ENCODE data around the gene FOXR1. TPM values are rescaled to one million over a fixed set of nuclear protein-coding genes. Genes with fewer than 3 reads are reported as not detected.
"Not testable (repeated sequence)": the region's sequence is repeated elsewhere in the genome, so short reads cannot be mapped to it uniquely, and the experiment has no call there.

FOXR1 gene
- total RNA-seq, 4 donors from 2014 or later = not detected

DNA sequence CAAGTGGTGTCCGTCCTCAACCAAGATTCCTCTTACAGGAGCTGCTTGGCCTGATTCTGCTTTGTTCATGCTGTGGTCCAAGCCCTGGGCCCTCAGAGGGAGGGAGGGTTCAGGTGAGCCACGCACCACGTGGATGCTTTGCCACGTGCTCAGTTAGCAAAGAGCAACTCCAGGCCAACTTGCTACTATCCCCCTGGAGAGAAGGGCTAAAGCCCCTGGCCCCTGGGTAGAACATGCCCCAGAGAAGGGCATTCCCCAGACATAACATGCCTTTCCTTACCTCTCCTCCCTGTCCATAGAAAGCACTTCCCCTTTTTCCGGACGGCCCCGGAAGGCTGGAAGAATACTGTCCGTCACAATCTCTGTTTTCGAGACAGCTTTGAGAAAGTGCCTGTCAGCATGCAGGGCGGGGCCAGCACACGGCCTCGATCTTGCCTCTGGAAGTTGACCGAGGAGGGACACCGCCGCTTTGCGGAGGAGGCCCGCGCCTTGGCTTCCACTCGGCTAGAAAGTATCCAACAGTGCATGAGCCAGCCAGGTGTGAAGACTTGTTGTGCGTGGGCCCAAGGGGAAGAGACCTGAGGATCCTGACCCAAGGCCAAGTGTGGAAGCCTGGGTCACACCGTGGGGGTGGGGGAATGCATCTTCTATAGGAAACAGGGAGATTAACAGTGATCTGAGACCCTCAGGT is 8.8 kb downstream of the FOXR1 start:
- TF ChIP-seq, protein P1, sequence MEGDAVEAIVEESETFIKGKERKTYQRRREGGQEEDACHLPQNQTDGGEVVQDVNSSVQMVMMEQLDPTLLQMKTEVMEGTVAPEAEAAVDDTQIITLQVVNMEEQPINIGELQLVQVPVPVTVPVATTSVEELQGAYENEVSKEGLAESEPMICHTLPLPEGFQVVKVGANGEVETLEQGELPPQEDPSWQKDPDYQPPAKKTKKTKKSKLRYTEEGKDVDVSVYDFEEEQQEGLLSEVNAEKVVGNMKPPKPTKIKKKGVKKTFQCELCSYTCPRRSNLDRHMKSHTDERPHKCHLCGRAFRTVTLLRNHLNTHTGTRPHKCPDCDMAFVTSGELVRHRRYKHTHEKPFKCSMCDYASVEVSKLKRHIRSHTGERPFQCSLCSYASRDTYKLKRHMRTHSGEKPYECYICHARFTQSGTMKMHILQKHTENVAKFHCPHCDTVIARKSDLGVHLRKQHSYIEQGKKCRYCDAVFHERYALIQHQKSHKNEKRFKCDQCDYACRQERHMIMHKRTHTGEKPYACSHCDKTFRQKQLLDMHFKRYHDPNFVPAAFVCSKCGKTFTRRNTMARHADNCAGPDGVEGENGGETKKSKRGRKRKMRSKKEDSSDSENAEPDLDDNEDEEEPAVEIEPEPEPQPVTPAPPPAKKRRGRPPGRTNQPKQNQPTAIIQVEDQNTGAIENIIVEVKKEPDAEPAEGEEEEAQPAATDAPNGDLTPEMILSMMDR (IDR thresholded peaks at IDR 0.05) = no peak

DNA sequence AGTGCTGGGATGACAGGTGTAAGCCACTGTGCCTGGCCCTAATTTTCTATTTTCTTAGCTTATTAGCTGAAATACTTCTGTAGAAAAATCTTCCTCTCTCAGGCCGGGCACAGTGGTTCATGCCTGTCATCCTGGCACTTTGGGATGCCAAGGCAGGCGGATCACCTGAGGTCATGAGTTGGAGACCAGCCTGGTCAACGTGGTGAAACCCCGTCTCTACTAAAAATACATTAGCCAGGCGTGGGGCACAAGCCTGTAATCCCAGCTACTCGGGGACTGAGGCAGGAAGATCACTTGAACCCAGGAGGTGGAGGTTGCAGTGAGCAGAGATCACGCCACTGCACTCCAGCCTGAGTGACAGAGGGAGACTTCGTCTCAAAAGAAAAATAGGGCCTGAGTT is 12.8 kb downstream of the FOXR1 start:
- not testable (repeated sequence) for ATAC-seq (ENCODE audit: low FRiP score); DNase-seq (ENCODE audit: low spot score)

More for the DNA sequence above, 8.8 kb downstream of the FOXR1 start:
- no peak for DNase-seq (ENCODE audit: low spot score)
- ATAC-seq (ENCODE audit: low FRiP score) = peak; percentile 49

DNA sequence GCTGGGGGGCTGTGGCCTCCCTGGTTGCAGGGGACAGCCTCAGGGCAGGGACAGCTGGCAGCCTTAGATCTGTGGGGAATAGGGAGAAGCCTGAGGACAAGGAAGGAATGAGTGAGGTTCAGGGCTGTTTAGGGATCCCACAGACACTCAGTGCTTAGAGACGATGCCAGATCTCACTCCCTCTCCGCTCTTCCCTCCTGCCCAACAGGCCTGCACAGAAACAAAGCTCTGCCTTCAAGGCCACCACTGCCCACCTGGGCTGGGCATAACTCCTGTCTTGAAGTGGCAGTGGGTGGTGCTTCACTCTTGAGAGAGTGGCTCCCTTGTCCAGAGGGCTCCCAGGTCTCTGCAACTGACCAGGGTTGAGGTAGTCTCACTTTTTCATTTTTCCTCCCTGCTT is 13.3 kb downstream of the FOXR1 start:
- TF ChIP-seq, protein P1 (IDR thresholded peaks at IDR 0.05) = no peak
- DNase-seq (ENCODE audit: low spot score) (no peak), ATAC-seq (ENCODE audit: low FRiP score) (no peak)

DNA sequence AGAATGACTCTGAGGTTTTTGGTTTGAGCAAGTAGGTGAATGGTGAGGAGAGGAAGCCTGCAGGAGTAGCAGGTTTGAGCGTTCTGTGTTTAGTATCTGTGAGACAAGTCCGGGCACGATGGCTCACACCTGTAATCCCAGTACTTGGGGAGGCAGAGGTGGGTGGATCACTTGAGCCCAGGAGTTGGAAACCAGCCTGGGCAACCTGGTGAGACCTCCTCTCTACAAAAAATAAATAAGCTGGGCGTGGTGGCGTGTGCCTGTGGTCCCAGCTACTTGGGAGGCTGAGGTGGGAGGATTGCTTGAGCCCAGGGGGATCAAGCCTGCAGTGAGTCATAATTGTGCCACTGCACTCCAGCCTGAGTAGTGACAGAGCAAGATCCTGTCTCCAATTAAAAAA is 16.7 kb downstream of the FOXR1 start:
- ATAC-seq (ENCODE audit: low FRiP score) = no peak
- TF ChIP-seq, protein P1 (IDR thresholded peaks at IDR 0.05) = no peak
- no peak for DNase-seq (ENCODE audit: low spot score)

DNA sequence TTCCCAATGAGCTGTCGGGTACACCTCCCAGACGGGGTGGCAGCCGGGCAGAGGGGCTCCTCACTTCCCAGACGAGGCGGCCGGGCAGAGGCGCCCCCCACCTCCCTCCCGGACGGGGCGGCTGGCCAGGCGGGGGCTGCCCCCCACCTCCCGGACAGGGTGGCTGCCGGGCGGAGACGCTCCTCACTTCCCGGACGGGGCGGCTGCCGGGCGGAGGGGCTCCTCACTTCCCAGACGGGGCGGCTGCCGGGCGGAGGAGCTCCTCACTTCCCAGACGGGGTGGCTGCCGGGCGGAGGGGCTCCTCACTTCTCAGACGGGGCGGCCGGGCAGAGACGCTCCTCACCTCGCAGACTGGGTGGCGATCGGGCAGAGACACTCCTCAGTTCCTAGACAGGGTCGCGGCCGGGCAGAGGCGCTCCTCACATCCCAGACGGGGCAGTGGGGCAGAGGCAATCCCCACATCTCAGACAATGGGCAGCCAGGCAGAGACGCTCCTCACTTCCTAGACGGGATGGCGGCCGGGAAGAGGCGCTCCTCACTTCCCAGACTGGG is 20.0 kb downstream of the FOXR1 start:
- not testable (repeated sequence) for ATAC-seq (ENCODE audit: low FRiP score); DNase-seq (ENCODE audit: low spot score)

DNA sequence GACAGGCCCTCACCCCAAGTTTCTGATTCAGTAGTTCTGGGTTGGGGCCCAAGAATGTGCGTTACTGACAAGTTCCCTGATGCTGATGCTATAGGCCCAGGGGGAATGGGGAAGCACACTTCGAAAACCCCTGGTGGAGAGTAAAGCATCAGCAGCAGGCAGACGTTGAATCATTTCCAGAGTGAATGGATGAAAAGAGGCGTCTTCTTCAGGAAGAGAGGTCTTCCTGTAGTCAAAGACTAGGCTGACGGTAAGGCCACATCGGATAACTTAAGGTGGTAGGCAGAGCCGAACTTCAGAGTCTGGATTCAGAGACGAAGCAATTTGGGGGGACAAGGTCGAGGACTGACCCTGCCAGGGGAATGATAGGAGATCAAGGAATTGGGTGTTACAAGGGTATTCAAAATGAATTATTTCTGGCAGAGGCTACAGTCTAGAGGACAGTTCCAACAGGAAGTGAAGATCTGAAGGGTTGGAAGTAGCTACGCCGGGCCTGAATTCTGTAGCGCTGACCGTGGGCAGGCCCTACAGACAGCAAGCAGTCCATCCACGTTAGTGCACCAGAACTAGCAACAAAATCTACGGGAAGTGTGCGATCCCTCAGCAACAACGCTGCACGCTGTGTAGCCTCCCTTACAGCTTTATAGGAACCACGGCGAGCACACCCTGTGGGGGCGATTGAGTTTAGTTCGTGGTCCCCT is 25.5 kb downstream of the FOXR1 start:
- ATAC-seq (ENCODE audit: low FRiP score) (peak; percentile 4), DNase-seq (ENCODE audit: low spot score) (no peak)
- TF ChIP-seq, protein P1 (IDR thresholded peaks at IDR 0.05) = no peak

DNA sequence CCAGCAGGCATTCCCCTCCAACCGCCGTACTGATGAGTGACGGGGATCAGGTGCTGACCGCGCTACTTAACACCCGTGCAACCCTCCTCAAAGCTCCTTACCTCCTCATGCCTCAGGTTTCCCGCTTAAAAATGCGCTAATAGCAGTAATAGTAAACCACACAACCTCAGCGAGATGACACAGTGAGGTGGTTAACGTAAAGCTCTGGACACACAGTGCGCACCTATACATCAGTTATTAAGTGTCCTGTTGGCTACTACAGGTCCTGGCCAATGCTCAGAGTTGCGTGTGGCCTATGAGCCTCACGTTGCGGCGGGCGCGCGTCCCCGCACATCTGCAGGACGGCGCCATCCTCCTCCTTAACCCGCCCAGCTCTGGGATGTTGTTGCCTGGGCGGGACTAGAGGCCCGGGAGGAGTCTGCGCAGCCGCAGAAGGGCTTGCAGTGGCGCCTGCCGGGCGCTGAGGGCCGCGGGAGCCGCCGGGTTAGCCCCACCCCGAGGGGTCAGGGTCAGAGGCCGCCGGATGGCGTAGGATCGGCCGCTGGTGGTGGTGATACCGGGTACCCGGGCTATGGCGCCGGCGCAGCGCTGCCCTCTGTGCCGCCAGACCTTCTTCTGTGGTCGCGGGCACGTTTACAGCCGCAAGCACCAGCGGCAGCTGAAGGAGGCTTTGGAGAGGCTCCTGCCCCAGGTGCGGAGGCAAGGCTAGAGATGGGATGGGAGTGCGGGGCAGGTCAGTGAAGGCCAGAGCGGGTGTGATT is 26.2 kb downstream of the FOXR1 start, which contains the start of gene CENATAC:
Gene CENATAC (plus strand): TSS at position 512 of the 761 bp plus-strand sequence. CDS start 60 bp downstream, at position 572.
- ATAC-seq (ENCODE audit: low FRiP score) (peak; percentile 96), DNase-seq (ENCODE audit: low spot score) (peak; percentile 87)
- TF ChIP-seq, protein P1 (IDR thresholded peaks at IDR 0.05) = no peak
